AG08396 (cell line): ENCODE results near the gene KIAA1217.

Experiments
- DNase-seq: peaks from one replicate; pipeline ENCODE4 v3.0.0; 2012; ENCODE audit warnings: low spot score, mixed read lengths

Gene KIAA1217

GRCh38 chr10:24596217-24596930, 387.4 kb downstream of the KIAA1217 start:
- no peak for DNase-seq

DNA sequence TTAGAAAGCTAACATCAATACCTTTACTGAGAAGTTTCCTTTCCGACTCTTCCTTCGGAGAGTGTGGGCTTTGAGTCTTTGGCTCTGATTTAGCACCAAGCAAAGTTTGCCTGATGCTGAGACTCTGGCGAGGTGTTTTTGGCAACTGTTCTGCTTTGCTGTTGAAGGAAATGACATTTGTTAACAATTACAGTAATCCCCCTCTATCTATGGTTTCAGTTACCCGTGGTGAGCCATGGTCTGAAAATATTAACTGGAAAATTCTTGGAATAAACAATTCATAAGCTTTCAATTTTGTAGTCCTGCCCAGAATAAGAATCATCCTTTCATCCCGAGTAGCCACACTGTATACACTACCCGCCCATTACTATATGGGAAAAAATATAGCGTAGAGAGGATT, 388.5 kb downstream of the KIAA1217 start:
- DNase-seq, result no peak
